K562 (cell line): Measurements from ENCODE around the gene PPIL6. TPM values are rescaled to one million over a fixed set of nuclear protein-coding genes. Genes with fewer than 3 reads are reported as not detected.

Experiments used
- ARNT ChIP-seq, 2 experiments: fragments of 450-650 bp; IDR thresholded peaks; 2 replicates each; pipeline ENCODE4 v1.6.1; 2016; ENCODE audit warnings: mild to moderate bottlenecking in 1 of 2
- CBX3 ChIP-seq, 2 experiments: IDR thresholded peaks; 1 replicate in 1 of 2; 2 replicates in 1 of 2; pipeline ENCODE4 v1.6.1; 2012; ENCODE audit warnings: inconsistent platforms in 2 of 2, low read length in 2 of 2, borderline replicate concordance in 1 of 2, control low read depth in 1 of 2
- CEBPG ChIP-seq, 3 experiments: fragments of 200-800 bp in 1 of 3; sonication (Bioruptor generic) in 1 of 3; sonication (generic) in 1 of 3; formaldehyde crosslinking in 1 of 3; IDR thresholded peaks in 2 of 3; conservative IDR thresholded peaks in 1 of 3; 2 replicates each; pipeline versions ENCODE4 v1.6.1 to v1.8.0; 2016 to 2022; ENCODE audit warnings: missing compliant biosample characterization in 2 of 3, missing genetic modification characterization in 2 of 3, mild to moderate bottlenecking in 1 of 3, missing genetic modification reagents in 1 of 3
- CREB1 ChIP-seq, 2 experiments: sonication (generic) in 1 of 2; formaldehyde crosslinking in 1 of 2; IDR thresholded peaks; 2 replicates each; pipeline versions ENCODE4 v1.6.1 to v1.8.0; 2012 to 2022; ENCODE audit warnings: inconsistent platforms in 1 of 2, mild to moderate bottlenecking in 1 of 2, missing genetic modification reagents in 1 of 2, moderate library complexity in 1 of 2
- CXXC5 ChIP-seq: fragments of 250-450 bp; sonication (Bioruptor Pico); IDR thresholded peaks from 2 replicates; pipeline ENCODE4 v1.8.0; 2022; ENCODE audit warnings: inconsistent platforms, mild to moderate bottlenecking, moderate library complexity
- GABPB2 ChIP-seq: fragments of 250-450 bp; sonication (Bioruptor Pico); conservative IDR thresholded peaks from 2 replicates; pipeline ENCODE4 v1.5.1; 2021; ENCODE audit warnings: mild to moderate bottlenecking
- HNRNPL ChIP-seq: fragments of 200-400 bp; formaldehyde crosslinking; IDR thresholded peaks from 2 replicates; pipeline ENCODE4 v1.6.1; 2017; ENCODE audit warnings: low read depth, mild to moderate bottlenecking, low read length
- ILF3 ChIP-seq: fragments of 450-650 bp; IDR thresholded peaks from 2 replicates; pipeline ENCODE4 v1.6.1; 2018; ENCODE audit warnings: antibody characterized with exemption, mild to moderate bottlenecking, moderate library complexity, borderline replicate concordance
- KDM1A ChIP-seq, 2 experiments: fragments of 450-650 bp; IDR thresholded peaks; 2 replicates each; pipeline ENCODE4 v1.6.1; 2016; ENCODE audit warnings: mild to moderate bottlenecking in 2 of 2
- MTA3 ChIP-seq: fragments of 450-650 bp; formaldehyde crosslinking; IDR thresholded peaks from 2 replicates; pipeline ENCODE4 v1.6.1; 2017; ENCODE audit warnings: mild to moderate bottlenecking, borderline replicate concordance
- NCOA4 ChIP-seq: fragments of 450-650 bp; IDR thresholded peaks from 2 replicates; pipeline ENCODE4 v1.6.1; 2018; ENCODE audit warnings: mild to moderate bottlenecking; ENCODE audit not compliant: partially characterized antibody
- NR1H2 ChIP-seq: sonication (generic); formaldehyde crosslinking; IDR thresholded peaks from 2 replicates; pipeline ENCODE4 v1.4.0; 2020; ENCODE audit warnings: mild to moderate bottlenecking, missing genetic modification reagents
- PHTF2 ChIP-seq: fragments of 250-450 bp; sonication (Bioruptor Pico); IDR thresholded peaks from 2 replicates; pipeline ENCODE4 v1.5.0; 2021; ENCODE audit warnings: mild to moderate bottlenecking
- POLR2B ChIP-seq: fragments of 450-650 bp; IDR thresholded peaks from 2 replicates; pipeline ENCODE4 v1.6.1; 2018; ENCODE audit warnings: low read depth; ENCODE audit not compliant: partially characterized antibody
- RAD51 ChIP-seq: fragments of 450-650 bp; IDR thresholded peaks from 2 replicates; pipeline ENCODE4 v1.7.1; 2016; ENCODE audit warnings: low read depth, mild to moderate bottlenecking, borderline replicate concordance
- RBM39 ChIP-seq: fragments of 200-400 bp; formaldehyde crosslinking; optimal IDR thresholded peaks from 2 replicates; pipeline ENCODE3; 2018; ENCODE audit warnings: low read depth, low read length
- TGIF2 ChIP-seq: sonication (generic); formaldehyde crosslinking; IDR thresholded peaks from 2 replicates; pipeline ENCODE4 v1.8.1; 2022; ENCODE audit warnings: mild to moderate bottlenecking, missing genetic modification reagents, moderate library complexity
- XRCC3 ChIP-seq: fragments of 450-650 bp; IDR thresholded peaks from 2 replicates; pipeline ENCODE4 v1.6.1; 2017; ENCODE audit warnings: mild to moderate bottlenecking, moderate library complexity
- ZBTB17 ChIP-seq: fragments of 450-650 bp; formaldehyde crosslinking; IDR thresholded peaks from 2 replicates; pipeline ENCODE4 v1.4.0; 2020; ENCODE audit warnings: mild to moderate bottlenecking
- ZFP30 ChIP-seq: fragments of 250-450 bp; sonication (Bioruptor Pico); IDR thresholded peaks from 2 replicates; pipeline ENCODE4 v1.8.0; 2022; ENCODE audit warnings: moderate library complexity, mild to moderate bottlenecking, inconsistent platforms, borderline replicate concordance
- ZNF143 ChIP-seq: sonication (generic); formaldehyde crosslinking; IDR thresholded peaks from 2 replicates; pipeline ENCODE4 v1.9.0; 2022; ENCODE audit warnings: mild to moderate bottlenecking, missing genetic modification reagents
- ZNF507 ChIP-seq: conservative IDR thresholded peaks from 2 replicates; pipeline ENCODE4 v1.6.1; 2017; ENCODE audit warnings: missing genetic modification characterization, missing compliant biosample characterization
- polyA plus RNA-seq, 8 experiments: library from polyadenylated mRNA; depleted of rRNA in 4 of 8; stranded (reverse) in 5 of 8; unstranded in 3 of 8; fragments of >200 nt; fragmentation: Nextera tagmentation in 2 of 8; fragmentation: Illumina TruSeq in 1 of 8; extraction: Ambion mirVana in 2 of 8; extraction: Trizol in 1 of 8; gene quantifications; 2 replicates each; pipeline versions ENCODE4 v1.2.1 to v1.2.3, GENCODE V29; 2011 to 2014; ENCODE audit warnings: inconsistent platforms in 1 of 8, missing spikeins in 1 of 8
- total RNA-seq, 7 experiments: library from RNA; depleted of rRNA in 6 of 7; stranded (reverse); fragments of >200 nt in 6 of 7; fragmentation: Illumina TruSeq in 2 of 7; extraction: Trizol in 2 of 7; gene quantifications; 2 replicates each; pipeline versions ENCODE4 v1.2.1 to v1.2.3, GENCODE V29; 2011 to 2021; ENCODE audit warnings: low replicate concordance in 1 of 7
- TF ChIP-seq, protein P1 (sequence below), 3 experiments: fragments of 200-800 bp in 1 of 3; sonication (Bioruptor generic) in 1 of 3; sonication (generic) in 1 of 3; formaldehyde crosslinking in 1 of 3; IDR thresholded peaks; 2 replicates each; pipeline versions ENCODE4 v1.6.1 to v1.8.0; 2016 to 2022; ENCODE audit warnings: mild to moderate bottlenecking in 2 of 3, missing compliant biosample characterization in 2 of 3, missing genetic modification characterization in 2 of 3, missing genetic modification reagents in 1 of 3
- TF ChIP-seq, protein P2 (sequence below): fragments of 250-450 bp; sonication (Bioruptor Pico); IDR thresholded peaks from 2 replicates; pipeline ENCODE4 v1.5.0; 2021
- TF ChIP-seq, protein P3 (sequence below): fragments of 450-650 bp; IDR thresholded peaks from 2 replicates; pipeline ENCODE4 v1.6.1; 2017; ENCODE audit warnings: antibody characterized with exemption

The PPIL6 gene
- total and polyA plus RNA-seq, 9 of the 15 experiments (the other 6 are each of a cell fraction or from before 2014, with no cell fraction given): 0.03 to 0.98 (median 0.41) TPM; not detected in 1

DNA sequence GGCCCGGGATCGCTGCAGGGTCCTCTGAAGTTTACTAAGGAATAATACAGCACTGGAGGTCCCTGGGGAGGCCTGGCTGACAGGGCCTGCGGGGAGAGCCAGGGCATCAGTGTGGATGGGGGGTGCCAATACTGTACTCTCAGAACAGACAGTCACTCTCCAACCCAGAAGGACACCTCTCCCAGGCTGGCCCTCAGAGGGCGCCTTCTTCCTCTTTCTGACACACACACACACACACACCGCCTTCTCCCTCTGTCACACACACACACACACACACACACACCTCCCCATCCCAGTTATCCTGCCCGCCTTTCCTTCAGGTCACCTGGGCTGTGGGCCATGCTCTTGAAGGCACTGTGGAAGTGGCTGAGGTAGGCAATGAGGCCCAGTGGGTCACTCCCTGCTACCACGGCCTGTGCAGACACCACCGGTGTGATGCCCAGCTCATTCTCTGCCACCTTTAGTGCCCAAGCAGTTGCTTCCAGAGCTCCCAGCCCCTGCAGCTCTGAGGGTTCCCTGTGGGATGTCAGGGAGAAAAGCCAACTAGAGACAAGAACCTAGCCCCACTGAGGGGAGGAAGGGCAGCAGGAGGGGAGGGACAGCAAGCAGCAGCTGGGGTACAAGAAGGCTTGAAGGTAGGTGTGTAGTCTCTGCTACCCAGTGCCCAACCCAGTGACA lies 7.6 kb upstream of the PPIL6 start (continued):
- TF ChIP-seq ZNF143 (CRISPR knock-in tag) (no peak), POLR2B (peak; percentile 13), CBX3 (IDR thresholded peaks at IDR 0.05; ENCODE audit: borderline replicate concordance in 1 of 2, low read length in 2 of 2) (no peak), XRCC3 (no peak), TGIF2 (CRISPR knock-in tag) (no peak), KDM1A (IDR thresholded peaks at IDR 0.05) (no peak), PHTF2 (no peak), NR1H2 (CRISPR knock-in tag) (no peak), ZFP30 (CRISPR knock-in tag) (no peak), ARNT (IDR thresholded peaks at IDR 0.05) (no peak), CEBPG (CRISPR knock-in tag; IDR thresholded peaks at IDR 0.05) (no peak), CEBPG (tag; conservative IDR thresholded peaks at IDR 0.05 in 1 of 2, IDR thresholded peaks at IDR 0.05 in 1 of 2) (no peak), GABPB2 (CRISPR knock-in tag) (no peak), MTA3 (no peak), CXXC5 (CRISPR knock-in tag) (no peak), ZBTB17 (CRISPR knock-in tag) (no peak), RBM39 (no peak), RAD51 (no peak), ZNF507 (tag) (no peak), HNRNPL (no peak), CREB1 (IDR thresholded peaks at IDR 0.05) (no peak), CREB1 (CRISPR knock-in tag; IDR thresholded peaks at IDR 0.05) (0 out of 2 replicates have a peak, but pooled peaks have one; percentile 33), ILF3 (no peak), NCOA4 (no peak)
- TF ChIP-seq, protein P1, sequence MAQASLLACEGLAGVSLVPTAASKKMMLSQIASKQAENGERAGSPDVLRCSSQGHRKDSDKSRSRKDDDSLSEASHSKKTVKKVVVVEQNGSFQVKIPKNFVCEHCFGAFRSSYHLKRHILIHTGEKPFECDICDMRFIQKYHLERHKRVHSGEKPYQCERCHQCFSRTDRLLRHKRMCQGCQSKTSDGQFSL (CRISPR knock-in tag; IDR thresholded peaks at IDR 0.05): peak; percentile 66; the same call in 1 of the 2 replicates
- TF ChIP-seq, protein P1 (tag; IDR thresholded peaks at IDR 0.05): no peak
- TF ChIP-seq, protein P2, sequence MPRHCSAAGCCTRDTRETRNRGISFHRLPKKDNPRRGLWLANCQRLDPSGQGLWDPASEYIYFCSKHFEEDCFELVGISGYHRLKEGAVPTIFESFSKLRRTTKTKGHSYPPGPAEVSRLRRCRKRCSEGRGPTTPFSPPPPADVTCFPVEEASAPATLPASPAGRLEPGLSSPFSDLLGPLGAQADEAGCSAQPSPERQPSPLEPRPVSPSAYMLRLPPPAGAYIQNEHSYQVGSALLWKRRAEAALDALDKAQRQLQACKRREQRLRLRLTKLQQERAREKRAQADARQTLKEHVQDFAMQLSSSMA: no peak
- TF ChIP-seq, protein P3, sequence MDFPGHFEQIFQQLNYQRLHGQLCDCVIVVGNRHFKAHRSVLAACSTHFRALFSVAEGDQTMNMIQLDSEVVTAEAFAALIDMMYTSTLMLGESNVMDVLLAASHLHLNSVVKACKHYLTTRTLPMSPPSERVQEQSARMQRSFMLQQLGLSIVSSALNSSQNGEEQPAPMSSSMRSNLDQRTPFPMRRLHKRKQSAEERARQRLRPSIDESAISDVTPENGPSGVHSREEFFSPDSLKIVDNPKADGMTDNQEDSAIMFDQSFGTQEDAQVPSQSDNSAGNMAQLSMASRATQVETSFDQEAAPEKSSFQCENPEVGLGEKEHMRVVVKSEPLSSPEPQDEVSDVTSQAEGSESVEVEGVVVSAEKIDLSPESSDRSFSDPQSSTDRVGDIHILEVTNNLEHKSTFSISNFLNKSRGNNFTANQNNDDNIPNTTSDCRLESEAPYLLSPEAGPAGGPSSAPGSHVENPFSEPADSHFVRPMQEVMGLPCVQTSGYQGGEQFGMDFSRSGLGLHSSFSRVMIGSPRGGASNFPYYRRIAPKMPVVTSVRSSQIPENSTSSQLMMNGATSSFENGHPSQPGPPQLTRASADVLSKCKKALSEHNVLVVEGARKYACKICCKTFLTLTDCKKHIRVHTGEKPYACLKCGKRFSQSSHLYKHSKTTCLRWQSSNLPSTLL: no peak
